DND-41 (cell line): ENCODE data around the gene SV2B.

ENCODE experiments used
- EZH2 ChIP-seq: IDR thresholded peaks from 3 replicates; pipeline ENCODE4 v1.6.1; 2012; ENCODE audit warnings: borderline replicate concordance, low read depth, mild to moderate bottlenecking, moderate library complexity, low read length, inconsistent platforms; ENCODE audit not compliant: severe bottlenecking
- TF ChIP-seq, protein P1 (sequence below): IDR thresholded peaks from 2 replicates; pipeline ENCODE4 v1.5.1; 2012; ENCODE audit warnings: borderline replicate concordance, low read length, moderate library complexity, mild to moderate bottlenecking; ENCODE audit not compliant: poor library complexity, severe bottlenecking; ENCODE audit errors: extremely low read depth

GRCh38 chr15:91331581-91331980 is 231.5 kb downstream of the SV2B start:
- TF ChIP-seq, protein P1, sequence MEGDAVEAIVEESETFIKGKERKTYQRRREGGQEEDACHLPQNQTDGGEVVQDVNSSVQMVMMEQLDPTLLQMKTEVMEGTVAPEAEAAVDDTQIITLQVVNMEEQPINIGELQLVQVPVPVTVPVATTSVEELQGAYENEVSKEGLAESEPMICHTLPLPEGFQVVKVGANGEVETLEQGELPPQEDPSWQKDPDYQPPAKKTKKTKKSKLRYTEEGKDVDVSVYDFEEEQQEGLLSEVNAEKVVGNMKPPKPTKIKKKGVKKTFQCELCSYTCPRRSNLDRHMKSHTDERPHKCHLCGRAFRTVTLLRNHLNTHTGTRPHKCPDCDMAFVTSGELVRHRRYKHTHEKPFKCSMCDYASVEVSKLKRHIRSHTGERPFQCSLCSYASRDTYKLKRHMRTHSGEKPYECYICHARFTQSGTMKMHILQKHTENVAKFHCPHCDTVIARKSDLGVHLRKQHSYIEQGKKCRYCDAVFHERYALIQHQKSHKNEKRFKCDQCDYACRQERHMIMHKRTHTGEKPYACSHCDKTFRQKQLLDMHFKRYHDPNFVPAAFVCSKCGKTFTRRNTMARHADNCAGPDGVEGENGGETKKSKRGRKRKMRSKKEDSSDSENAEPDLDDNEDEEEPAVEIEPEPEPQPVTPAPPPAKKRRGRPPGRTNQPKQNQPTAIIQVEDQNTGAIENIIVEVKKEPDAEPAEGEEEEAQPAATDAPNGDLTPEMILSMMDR, result no peak
- no peak for TF ChIP-seq EZH2
